Measurements from ENCODE around the gene NAP1L4. TPM values are rescaled to one million over a fixed set of nuclear protein-coding genes. Genes with fewer than 3 reads are reported as not detected.

The NAP1L4 gene
- total RNA-seq, 1 experiment from 2014 or later, result 144 TPM

GRCh38 chr11:2919837-2920236, 72.3 kb downstream of the NAP1L4 start:
- RAD21 ChIA-PET (ENCODE audit: low non-redundant PET in 1 of 2, low total read pairs in 2 of 2, uncharacterized antibody in 2 of 2, unreplicated experiment in 2 of 2), result no interaction called here
- no peak overlapping the region for H3K9ac ChIP-seq (ENCODE audit: low read length)
- no peak overlapping the region for H3K27ac ChIP-seq (ENCODE audit: low read depth, low read length)
- ATAC-seq (no peak), DNase-seq (ENCODE audit: low read depth, low spot score) (no peak)
- H3K4me2 ChIP-seq (ENCODE audit: low read length), result no peak overlapping the region
- intact Hi-C loops (cut with micrococcal nuclease), result no loop called here
- no peaks in the 10 kb centered on the region for H3K36me3 ChIP-seq (ENCODE audit: control insufficient read depth in 1 of 2, insufficient read depth in 2 of 2, low read length in 2 of 2)
- no peaks in the 10 kb centered on the region for H3K9me3 ChIP-seq (ENCODE audit: control insufficient read depth in 1 of 2, insufficient read depth in 1 of 2, low read depth in 1 of 2, low read length in 2 of 2)
- POLR2A ChIA-PET, result interaction anchor here (4.0 kb wide), 1 partner anchor 10 kb away, joined by 19 read pairs; the partner anchor contains the start of gene PHLDA2
- no peaks in the 10 kb centered on the region for H3K9me2 ChIP-seq (ENCODE audit: insufficient read depth)
- no peak for TF ChIP-seq YY1 (IDR thresholded peaks at IDR 0.05; ENCODE audit: extremely low read depth, insufficient replicate concordance, low read depth, low read length)
- no peak for TF ChIP-seq EGR1 (IDR thresholded peaks at IDR 0.05; ENCODE audit: low read depth)
- TF ChIP-seq EZH2 (IDR thresholded peaks at IDR 0.05), result no peak
- no peak for TF ChIP-seq TCF7L2 (IDR thresholded peaks at IDR 0.05; ENCODE audit: borderline replicate concordance, extremely low read depth, insufficient read depth, insufficient read length)
- no peak for TF ChIP-seq POLR2A (IDR thresholded peaks at IDR 0.05; ENCODE audit: borderline replicate concordance, extremely low read depth, insufficient read depth, insufficient read length)
- TF ChIP-seq FOSL1 (IDR thresholded peaks at IDR 0.05; ENCODE audit: low read depth), result no peak
- no peak for TF ChIP-seq POLR2AphosphoS5 (IDR thresholded peaks at IDR 0.05; ENCODE audit: low read depth, low read length)
- TF ChIP-seq REST (IDR thresholded peaks at IDR 0.05; ENCODE audit: low read depth), result no peak
- TF ChIP-seq SRF (IDR thresholded peaks at IDR 0.05; ENCODE audit: low read depth), result no peak
- no peak for TF ChIP-seq ZFX (IDR thresholded peaks at IDR 0.05)
- TF ChIP-seq CEBPB (IDR thresholded peaks at IDR 0.05; ENCODE audit: low read depth), result no peak
- TF ChIP-seq SP1 (IDR thresholded peaks at IDR 0.05; ENCODE audit: low read depth), result no peak
- no peak for TF ChIP-seq RAD21 (IDR thresholded peaks at IDR 0.05; ENCODE audit: low read depth)
- no peak for TF ChIP-seq CBX3 (IDR thresholded peaks at IDR 0.05; ENCODE audit: low read depth)
- TF ChIP-seq EZH2phosphoT487 (IDR thresholded peaks at IDR 0.05; ENCODE audit: borderline replicate concordance), result no peak
- TF ChIP-seq ZNF274 (IDR thresholded peaks at IDR 0.05; ENCODE audit: low read depth, low read length), result no peak
- no peak for TF ChIP-seq CTCF (IDR thresholded peaks at IDR 0.05 in 2 of 3, conservative IDR thresholded peaks at IDR 0.05 in 1 of 3; ENCODE audit: borderline replicate concordance in 1 of 3, insufficient read depth in 1 of 3, low read depth in 2 of 3, low read length in 2 of 3)
- TF ChIP-seq ATF3 (IDR thresholded peaks at IDR 0.05), result no peak
- H4K20me1 ChIP-seq (ENCODE audit: insufficient read depth), result no peaks in the 10 kb centered on the region
- H2AFZ ChIP-seq (ENCODE audit: low read depth, low read length, poor library complexity, severe bottlenecking), result no peak overlapping the region
- no peaks in the 10 kb centered on the region for H3K27me3 ChIP-seq (ENCODE audit: insufficient read depth, low read length)
- no peaks in the 10 kb centered on the region for H3K79me2 ChIP-seq (ENCODE audit: insufficient read depth, low read length)
- H3K4me3 ChIP-seq (replicated peaks in 1 of 2; ENCODE audit: low read depth in 1 of 2, low read length in 2 of 2), result no peak overlapping the region
- H3K4me1 ChIP-seq (ENCODE audit: control insufficient read depth in 1 of 2, insufficient read depth in 2 of 2, low read length in 2 of 2), result peaks cover 12 to 14% of the 10 kb centered on the region in 2 experiments; a peak in 3 of 4 replicates
- CTCF ChIA-PET, result interaction anchor here (1.1 kb wide), 1 partner anchor 24 kb away, joined by 3 read pairs; no protein-coding TSS in a partner anchor
- BruUV-seq (replicated peaks), result no TSS peak

All from HCT116 (cell line).